GM19324 (cell line): ENCODE results near the gene STRADA.

Experiments
- ATAC-seq: cut with Tn5 transposase; IDR thresholded peaks from one replicate; pipeline ENCODE4 v1.9.1; 2021; ENCODE audit warnings: mild to moderate bottlenecking, moderate library complexity; ENCODE audit not compliant: unreplicated experiment, low FRiP score

STRADA gene

DNA sequence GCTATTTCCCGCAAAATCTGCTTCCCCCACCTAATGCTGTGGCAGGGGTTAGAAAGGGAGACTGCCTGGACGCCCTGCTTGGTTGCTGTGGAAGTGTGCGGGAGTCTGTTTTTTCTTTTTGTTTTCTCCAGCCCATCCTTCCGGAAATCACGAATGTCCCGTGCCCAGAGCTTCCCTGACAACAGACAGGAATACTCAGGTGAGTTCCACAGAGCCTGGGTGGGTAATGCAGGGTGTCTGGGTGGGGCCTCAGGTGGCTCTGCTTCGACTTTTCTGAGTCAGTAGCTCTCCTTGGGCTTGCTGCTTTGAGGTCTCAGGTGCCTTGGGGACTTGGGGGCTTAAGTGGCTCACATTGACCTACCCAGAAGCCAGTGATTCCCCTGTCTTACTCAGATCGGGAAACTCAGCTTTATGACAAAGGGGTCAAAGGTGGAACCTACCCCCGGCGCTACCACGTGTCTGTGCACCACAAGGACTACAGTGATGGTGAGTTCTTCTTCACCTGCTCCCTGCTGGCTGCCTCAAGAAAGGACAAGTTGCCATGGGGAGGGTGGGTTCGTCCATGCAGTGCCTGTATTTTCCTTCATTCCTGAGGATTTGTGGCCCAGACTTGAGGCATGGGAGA lies 53.1 kb downstream of the STRADA start:
- ATAC-seq = no peak

DNA sequence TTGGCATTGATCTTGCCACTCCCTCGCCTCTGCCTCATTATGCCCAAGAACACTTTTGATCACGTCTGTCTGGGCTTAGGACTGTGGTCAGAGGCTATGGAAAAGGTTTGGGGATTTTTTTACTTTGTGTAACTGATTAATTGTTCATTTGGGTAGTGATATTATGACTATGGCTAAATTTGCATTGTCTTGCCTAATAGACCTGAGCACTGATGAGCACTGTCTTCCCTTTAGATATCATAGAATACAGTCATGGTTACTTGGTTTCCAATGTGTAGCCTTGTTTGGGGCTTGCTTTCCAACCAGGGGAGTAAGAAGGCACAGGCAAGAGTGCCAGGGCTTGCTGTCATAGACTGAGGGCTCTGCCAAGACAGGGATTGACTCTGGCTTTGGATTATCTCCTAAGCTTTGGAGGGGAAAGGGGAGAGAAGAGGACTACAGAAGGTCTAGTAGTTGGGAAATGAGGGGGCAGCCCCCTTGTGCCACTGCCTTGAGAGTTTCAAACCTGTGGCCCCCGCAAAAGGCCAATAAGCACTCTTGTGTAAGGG lies 55.4 kb downstream of the STRADA start:
- ATAC-seq = no peak

- no peak for ATAC-seq
These were observed 56.0 kb downstream of the STRADA start for GRCh38 chr17:63685578-63685977.

DNA sequence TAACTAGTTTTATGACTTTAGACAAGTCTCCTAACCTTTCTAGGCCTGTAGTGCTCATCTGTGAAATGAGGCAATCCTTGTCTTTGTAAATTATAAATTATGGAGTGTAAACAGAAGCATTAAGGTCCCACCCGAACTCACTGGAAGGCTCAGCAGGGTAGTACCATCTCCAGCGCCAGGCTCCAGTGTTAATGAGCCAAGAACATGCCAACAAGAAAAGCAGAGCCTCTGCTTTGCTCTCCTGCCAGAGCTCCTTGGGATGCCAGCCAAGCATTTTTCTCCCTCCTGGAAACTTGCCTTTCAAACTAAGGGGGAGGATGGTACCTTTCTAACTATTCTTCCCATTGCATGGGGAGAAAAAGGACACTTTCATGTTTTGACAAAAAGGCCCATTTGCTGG lies 56.6 kb downstream of the STRADA start:
- no peak for ATAC-seq

DNA sequence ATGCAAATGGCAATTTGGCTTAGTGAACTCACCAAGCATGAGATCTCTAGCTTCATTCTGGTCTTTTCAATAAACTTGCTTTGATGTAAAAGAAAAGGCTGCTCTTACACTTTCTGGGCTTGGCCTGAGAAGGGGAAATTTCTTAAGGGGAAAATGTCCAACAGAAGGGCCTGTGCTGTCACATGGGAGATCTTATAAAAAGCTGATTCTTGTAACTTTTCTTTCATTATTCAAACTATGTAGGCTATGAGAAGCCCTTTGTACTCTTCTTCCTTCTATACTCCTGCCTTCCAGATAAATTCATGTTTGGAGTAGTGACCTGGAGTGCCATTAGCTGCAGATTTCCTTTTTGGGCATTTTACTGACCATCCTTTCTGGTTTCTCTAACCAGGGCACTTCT lies 58.6 kb downstream of the STRADA start:
- no peak for ATAC-seq

DNA sequence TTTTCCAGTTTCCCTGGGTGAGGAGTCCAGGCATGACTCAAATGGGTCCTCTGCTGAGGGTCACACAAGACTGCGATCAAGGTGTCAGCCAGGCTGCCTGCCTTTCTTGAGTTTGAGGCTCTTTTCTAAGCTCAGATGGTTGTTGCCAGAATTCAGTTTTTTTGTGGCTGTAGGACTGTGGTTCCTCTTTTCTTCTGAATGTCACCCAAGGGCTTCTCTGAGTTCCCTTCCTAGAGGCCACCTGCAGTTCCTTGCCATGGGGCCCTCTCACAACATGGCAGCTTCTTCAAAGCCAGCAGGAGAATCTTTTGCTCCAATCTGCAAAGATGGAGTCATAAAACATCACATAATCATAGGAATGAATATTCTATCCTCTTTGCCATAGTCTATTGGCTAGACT lies 59.2 kb downstream of the STRADA start:
- ATAC-seq = no peak

DNA sequence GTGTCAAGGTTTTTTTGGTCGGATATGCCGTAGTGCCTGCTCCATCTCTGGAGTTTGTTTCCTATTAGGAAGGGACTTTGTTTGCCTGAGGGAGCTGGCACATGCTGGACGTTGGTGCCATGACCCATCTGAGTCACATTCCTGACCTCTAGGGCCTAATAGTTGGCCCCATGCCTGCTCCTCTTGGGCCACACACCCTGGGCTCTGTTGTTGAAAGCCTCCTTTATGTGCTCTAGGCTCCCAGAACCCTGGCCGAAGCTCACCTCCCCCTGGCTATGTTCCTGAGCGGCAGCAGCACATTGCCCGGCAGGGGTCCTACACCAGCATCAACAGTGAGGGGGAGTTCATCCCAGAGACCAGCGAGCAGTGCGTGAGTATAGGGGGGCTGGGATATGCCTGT lies 60.1 kb downstream of the STRADA start:
- no peak for ATAC-seq

- ATAC-seq = no peak
These were observed 60.9 kb downstream of the STRADA start for GRCh38 chr17:63680700-63681099.

- no peak for ATAC-seq
These were observed 62.4 kb downstream of the STRADA start for GRCh38 chr17:63679214-63679613.

- ATAC-seq = no peak
These were observed 65.0 kb downstream of the STRADA start for GRCh38 chr17:63676584-63676983.

DNA sequence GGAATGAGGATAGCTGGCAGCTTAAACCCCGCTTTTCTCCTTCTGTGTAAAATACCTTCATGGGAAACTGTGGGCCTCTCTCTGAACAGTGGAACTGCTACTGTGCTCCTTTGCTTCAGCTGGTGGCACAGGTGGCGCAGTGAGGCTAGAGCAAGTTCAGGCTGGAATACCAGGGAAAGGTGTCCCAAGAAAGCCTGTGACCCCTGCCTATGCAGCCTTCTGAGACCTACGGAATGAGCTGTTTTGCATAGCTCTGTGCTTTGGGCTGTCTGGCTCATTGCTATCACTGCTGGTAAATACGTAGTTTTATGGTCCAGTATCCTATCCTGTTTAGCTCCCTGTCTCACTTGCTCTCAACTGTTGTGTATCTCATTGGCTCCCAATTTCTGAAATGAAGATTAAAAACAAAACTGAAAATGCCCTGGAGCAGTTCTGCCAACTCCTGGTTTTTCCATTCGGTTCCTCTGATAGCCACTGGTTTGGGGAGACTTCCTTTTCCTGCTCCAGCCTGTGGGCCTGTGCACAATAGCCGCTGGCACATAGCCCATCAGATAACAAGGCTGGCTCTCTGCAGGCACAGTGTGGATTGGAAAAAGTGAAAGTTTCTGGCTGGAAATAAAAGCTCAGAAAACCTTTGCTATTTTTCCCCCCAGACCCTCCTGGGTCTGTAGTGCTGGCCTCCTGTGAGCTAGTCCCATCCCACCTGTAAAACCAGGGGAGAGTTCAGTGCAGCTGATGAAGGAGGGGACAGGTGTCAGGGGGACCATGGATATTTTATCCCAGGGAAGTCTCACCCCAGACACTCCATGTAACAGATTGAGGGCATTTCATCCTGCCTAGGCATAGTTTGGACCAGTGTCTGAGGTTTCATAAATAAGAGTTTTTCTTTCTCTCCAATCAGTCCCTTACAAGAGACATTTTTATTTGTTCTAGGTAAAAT lies 65.7 kb downstream of the STRADA start:
- no peak for ATAC-seq

GRCh38 chr17:63675231-63675606 lies 66.4 kb downstream of the STRADA start:
- ATAC-seq = no peak

DNA sequence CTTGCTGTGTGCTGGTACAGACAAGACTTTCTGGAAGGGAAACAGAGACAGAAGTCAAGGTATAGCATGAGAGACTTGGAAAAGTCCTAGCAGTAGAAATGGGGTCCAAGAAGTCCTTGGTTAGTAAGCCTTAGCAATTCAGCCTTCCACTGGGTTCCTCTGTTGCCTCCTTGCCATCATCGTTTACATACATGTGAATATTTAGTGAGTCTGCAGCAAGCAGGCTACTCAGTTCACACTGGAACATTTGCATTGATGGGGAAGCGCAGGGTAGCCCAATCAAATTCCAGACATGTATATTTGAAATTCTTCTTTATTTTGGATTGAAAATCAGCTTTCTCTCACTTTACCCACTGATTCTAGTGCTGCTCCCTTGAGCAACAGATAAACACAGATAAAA lies 68.7 kb downstream of the STRADA start:
- no peak for ATAC-seq

DNA sequence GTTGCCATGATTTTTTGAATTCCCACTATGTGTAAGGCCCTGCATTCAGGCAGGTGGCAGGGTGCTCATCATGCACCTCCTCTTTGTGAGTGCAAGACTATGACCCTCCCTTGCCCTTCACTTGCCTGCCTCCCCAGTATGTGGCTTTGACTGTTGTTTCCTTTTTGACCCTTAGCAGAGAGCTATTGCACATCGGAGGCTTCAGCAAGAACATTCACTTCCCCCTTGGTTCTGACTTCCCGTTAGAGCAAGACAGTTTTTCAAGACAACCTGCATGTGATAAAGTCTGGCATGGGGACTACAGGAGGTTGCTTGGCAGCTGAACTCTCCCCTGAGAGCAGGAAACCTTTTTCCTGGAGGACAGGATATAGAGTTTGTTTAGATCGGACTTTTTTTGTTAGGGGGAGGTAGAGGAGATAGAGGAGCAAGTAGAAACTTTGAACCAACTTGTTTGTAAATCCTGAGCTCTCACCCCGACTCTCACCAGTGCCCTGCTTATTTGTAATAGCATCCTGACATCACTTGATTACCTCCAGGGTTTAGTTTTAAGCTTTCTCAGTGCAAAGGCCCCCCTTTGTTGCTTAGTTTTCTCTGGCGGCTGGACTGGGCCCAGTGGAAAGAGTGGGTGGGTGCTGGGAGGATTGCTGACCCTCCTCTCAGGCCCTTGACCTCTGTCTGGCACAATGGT lies 75.9 kb downstream of the STRADA start:
- no peak for ATAC-seq

GRCh38 chr17:63659850-63660249 lies 81.7 kb downstream of the STRADA start:
- ATAC-seq = no peak

DNA sequence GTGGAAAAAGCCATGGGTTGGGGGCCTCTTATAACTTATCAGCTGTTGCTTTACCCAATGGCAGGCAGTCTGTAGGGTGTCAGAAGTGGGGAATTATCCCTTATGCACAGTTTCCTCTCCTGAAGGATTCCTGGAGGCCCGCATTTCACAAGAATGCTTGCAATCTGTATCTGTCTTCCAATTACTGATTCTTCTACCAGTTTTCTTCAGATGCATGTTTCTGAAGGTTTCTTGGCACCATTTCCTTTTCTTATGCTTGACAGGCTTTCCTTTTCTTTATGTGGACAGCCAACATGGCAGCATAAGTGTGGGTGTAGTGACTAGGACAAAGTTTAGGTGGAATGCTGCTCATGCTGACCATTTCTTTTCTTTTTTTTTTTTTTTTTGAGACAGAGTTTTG lies 83.2 kb downstream of the STRADA start:
- ATAC-seq = no peak

DNA sequence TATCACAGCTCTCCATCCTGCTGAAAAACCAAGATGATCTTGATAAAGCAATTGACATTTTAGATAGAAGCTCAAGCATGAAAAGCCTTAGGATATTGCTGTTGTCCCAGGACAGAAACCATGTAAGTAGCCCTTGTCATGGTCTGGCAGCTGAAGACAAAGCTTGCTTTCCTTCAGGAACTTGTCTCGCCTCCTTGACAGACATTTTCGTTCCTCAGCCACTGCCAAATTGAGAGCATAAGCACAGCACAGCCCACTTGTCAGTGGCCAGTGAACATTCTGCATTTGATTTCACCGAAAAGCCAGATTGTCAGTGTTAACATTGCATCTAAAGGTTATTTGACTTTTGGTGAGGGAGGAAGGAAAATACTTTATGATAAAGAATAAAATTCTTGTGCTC lies 83.8 kb downstream of the STRADA start:
- ATAC-seq = no peak

- no peak for ATAC-seq
These were observed 88.5 kb downstream of the STRADA start for GRCh38 chr17:63653050-63653449.
